A549 (cell line): ENCODE measurements around the gene XPR1.

Experiments used
- POLR2A ChIP-seq: IDR thresholded peaks from 2 replicates; pipeline ENCODE4 v1.6.1; 2012; ENCODE audit warnings: mild to moderate bottlenecking, low read length
- RAD21 ChIP-seq, 2 experiments: fragments of >200 bp in 1 of 2; sonication (Bioruptor Twin) in 1 of 2; formaldehyde crosslinking in 1 of 2; IDR thresholded peaks in 1 of 2; conservative IDR thresholded peaks in 1 of 2; 2 replicates in 1 of 2; 3 replicates in 1 of 2; pipeline ENCODE4 v1.6.1; 2012 to 2018; ENCODE audit warnings: inconsistent platforms in 1 of 2
- RARB ChIP-seq: fragments of 250-450 bp; sonication (Bioruptor Pico); IDR thresholded peaks from 2 replicates; pipeline ENCODE4 v1.8.0; 2021; ENCODE audit warnings: mild to moderate bottlenecking, moderate library complexity
- TF ChIP-seq, protein P1 (sequence below): fragments of >200 bp; sonication (Bioruptor Twin); formaldehyde crosslinking; IDR thresholded peaks from 3 replicates; pipeline ENCODE4 v1.5.1; 2016

DNA sequence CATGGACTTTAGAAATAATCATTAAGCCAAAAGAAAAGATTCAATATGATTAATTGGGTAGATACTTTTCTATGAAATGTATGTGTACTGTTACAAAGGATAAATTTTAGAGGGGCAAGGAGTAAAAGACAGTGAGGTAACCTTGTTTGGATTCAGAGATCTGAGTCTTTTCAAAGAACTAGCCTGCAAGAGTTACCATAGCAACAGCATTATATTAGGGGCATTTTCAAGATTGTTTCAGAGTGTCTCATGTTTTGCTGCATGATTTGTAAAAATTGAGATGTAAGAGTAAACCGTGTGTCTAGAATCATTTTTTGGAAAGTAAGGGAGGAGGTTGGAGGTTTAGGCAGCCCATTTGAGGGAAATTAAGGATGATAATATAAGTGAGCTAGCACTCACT is 210.2 kb downstream of the XPR1 start:
- TF ChIP-seq RARB (CRISPR knock-in tag), result no peak
- TF ChIP-seq POLR2A, result no peak
- TF ChIP-seq, protein P1, sequence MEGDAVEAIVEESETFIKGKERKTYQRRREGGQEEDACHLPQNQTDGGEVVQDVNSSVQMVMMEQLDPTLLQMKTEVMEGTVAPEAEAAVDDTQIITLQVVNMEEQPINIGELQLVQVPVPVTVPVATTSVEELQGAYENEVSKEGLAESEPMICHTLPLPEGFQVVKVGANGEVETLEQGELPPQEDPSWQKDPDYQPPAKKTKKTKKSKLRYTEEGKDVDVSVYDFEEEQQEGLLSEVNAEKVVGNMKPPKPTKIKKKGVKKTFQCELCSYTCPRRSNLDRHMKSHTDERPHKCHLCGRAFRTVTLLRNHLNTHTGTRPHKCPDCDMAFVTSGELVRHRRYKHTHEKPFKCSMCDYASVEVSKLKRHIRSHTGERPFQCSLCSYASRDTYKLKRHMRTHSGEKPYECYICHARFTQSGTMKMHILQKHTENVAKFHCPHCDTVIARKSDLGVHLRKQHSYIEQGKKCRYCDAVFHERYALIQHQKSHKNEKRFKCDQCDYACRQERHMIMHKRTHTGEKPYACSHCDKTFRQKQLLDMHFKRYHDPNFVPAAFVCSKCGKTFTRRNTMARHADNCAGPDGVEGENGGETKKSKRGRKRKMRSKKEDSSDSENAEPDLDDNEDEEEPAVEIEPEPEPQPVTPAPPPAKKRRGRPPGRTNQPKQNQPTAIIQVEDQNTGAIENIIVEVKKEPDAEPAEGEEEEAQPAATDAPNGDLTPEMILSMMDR, result no peak
- no peak for TF ChIP-seq RAD21 (conservative IDR thresholded peaks at IDR 0.05 in 1 of 2, IDR thresholded peaks at IDR 0.05 in 1 of 2)
